GM21526 (cell line): ENCODE measurements around the gene SLC9C2.
"Not testable (repeated sequence)": the region's sequence is repeated elsewhere in the genome, so short reads cannot be mapped to it uniquely, and the experiment has no call there.

Source experiments
- ATAC-seq: cut with Tn5 transposase; IDR thresholded peaks from one replicate; pipeline ENCODE4 v1.9.1; 2021; ENCODE audit warnings: moderate library complexity; ENCODE audit not compliant: unreplicated experiment, low FRiP score

Gene SLC9C2

GRCh38 chr1:173491508-173491907 is 111.4 kb downstream of the SLC9C2 start:
- no peak for ATAC-seq

GRCh38 chr1:173489929-173490328 is 112.9 kb downstream of the SLC9C2 start:
- ATAC-seq = no peak

GRCh38 chr1:173489149-173489600 is 113.7 kb downstream of the SLC9C2 start:
- no peak for ATAC-seq

GRCh38 chr1:173488001-173488400 is 114.9 kb downstream of the SLC9C2 start:
- no peak for ATAC-seq

GRCh38 chr1:173485401-173485800 is 117.5 kb downstream of the SLC9C2 start:
- no peak for ATAC-seq

GRCh38 chr1:173484276-173484675 is 118.6 kb downstream of the SLC9C2 start:
- no peak for ATAC-seq

GRCh38 chr1:173482683-173483082 is 120.2 kb downstream of the SLC9C2 start:
- no peak for ATAC-seq

- ATAC-seq = no peak
These were observed 121.6 kb downstream of the SLC9C2 start for GRCh38 chr1:173481195-173481772.

GRCh38 chr1:173479649-173480048 is 123.2 kb downstream of the SLC9C2 start:
- no peak for ATAC-seq

GRCh38 chr1:173478094-173478674 is 124.7 kb downstream of the SLC9C2 start:
- no peak for ATAC-seq

- peak; percentile 51 for ATAC-seq
These were observed 125.4 kb downstream of the SLC9C2 start, which contains the start of gene PRDX6 for GRCh38 chr1:173477286-173478093. Gene PRDX6 (plus strand): TSS chr1:173477335. CDS start chr1:173477398, 63 bp downstream.

GRCh38 chr1:173476665-173477285 is 126.1 kb downstream of the SLC9C2 start:
- ATAC-seq = peak; percentile 91

GRCh38 chr1:173476197-173476664 is 126.6 kb downstream of the SLC9C2 start:
- no peak for ATAC-seq

GRCh38 chr1:173475564-173476196 is 127.2 kb downstream of the SLC9C2 start:
- no peak for ATAC-seq

- not testable (repeated sequence) for ATAC-seq
These were observed 128.0 kb downstream of the SLC9C2 start for GRCh38 chr1:173474780-173475421.

- no peak for ATAC-seq
These were observed 128.6 kb downstream of the SLC9C2 start for GRCh38 chr1:173474097-173474779.

- no peak for ATAC-seq
These were observed 129.3 kb downstream of the SLC9C2 start for GRCh38 chr1:173473599-173474011.

GRCh38 chr1:173470608-173471007 is 132.3 kb downstream of the SLC9C2 start:
- ATAC-seq = no peak

- no peak for ATAC-seq
These were observed 133.2 kb downstream of the SLC9C2 start for GRCh38 chr1:173469656-173470055.
